ENCODE results near the gene ALOX12. TPM values are rescaled to one million over a fixed set of nuclear protein-coding genes. Genes with fewer than 3 reads are reported as not detected.
A peak's percentile ranks its signal among the peaks of the same experiment; 100 is the strongest.
"Not testable (repeated sequence)": the region's sequence is repeated elsewhere in the genome, so short reads cannot be mapped to it uniquely, and the experiment has no call there.

Gene ALOX12
- total RNA-seq, 1 experiment from 2014 or later, result not detected

- Histone ChIP-seq H3K36me3 (ENCODE audit: low read depth, low read length) (no peaks in the 10 kb centered on the region), H3K4me3 (ENCODE audit: low read length) (peak overlapping the region; percentile 64; the same call in 1 of the 2 replicates), H4K20me1 (ENCODE audit: low read length) (no peaks in the 10 kb centered on the region), H3K9me2 (replicated peaks; ENCODE audit: low read length) (no peaks in the 10 kb centered on the region), H3K4me1 (ENCODE audit: insufficient read depth, low read length) (peaks cover 33% of the 10 kb centered on the region), H2AFZ (ENCODE audit: low read length) (no peak overlapping the region), H3K27ac (ENCODE audit: low read length) (no peak overlapping the region), H3F3A (ENCODE audit: low read length, unreplicated experiment) (no peaks in the 10 kb centered on the region), H3K4me2 (ENCODE audit: low read length) (peak overlapping the region; percentile 88), H3K9ac (ENCODE audit: low read length) (peak overlapping the region; percentile 65; the same call in 1 of the 2 replicates), H3K9me3 (ENCODE audit: low read length) (no peaks in the 10 kb centered on the region), H3K79me2 (ENCODE audit: low read length) (no peaks in the 10 kb centered on the region), H3K27me3 (ENCODE audit: low read length) (no peaks in the 10 kb centered on the region)
- POLR2A ChIA-PET (ENCODE audit: unreplicated experiment), result interaction anchor here (0.6 kb wide), 1 partner anchor 15 kb away, joined by 3 read pairs; no protein-coding TSS in a partner anchor
- CTCF ChIA-PET, result interaction anchor here (0.6 kb wide), 2 partner anchors 98 to 249 kb away, joined by 6 to 7 read pairs; no protein-coding TSS in a partner anchor
- intact Hi-C loops (cut with micrococcal nuclease), result loop anchor here (2.0 to 5.0 kb wide), 3 partner anchors 129 to 300 kb away; partner anchors contain the start of gene EIF5A
- ATAC-seq, result no peak
- no peak for TF ChIP-seq EZH2 (IDR thresholded peaks at IDR 0.05; ENCODE audit: low read length, unreplicated experiment)
- TF ChIP-seq, protein P1, sequence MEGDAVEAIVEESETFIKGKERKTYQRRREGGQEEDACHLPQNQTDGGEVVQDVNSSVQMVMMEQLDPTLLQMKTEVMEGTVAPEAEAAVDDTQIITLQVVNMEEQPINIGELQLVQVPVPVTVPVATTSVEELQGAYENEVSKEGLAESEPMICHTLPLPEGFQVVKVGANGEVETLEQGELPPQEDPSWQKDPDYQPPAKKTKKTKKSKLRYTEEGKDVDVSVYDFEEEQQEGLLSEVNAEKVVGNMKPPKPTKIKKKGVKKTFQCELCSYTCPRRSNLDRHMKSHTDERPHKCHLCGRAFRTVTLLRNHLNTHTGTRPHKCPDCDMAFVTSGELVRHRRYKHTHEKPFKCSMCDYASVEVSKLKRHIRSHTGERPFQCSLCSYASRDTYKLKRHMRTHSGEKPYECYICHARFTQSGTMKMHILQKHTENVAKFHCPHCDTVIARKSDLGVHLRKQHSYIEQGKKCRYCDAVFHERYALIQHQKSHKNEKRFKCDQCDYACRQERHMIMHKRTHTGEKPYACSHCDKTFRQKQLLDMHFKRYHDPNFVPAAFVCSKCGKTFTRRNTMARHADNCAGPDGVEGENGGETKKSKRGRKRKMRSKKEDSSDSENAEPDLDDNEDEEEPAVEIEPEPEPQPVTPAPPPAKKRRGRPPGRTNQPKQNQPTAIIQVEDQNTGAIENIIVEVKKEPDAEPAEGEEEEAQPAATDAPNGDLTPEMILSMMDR (conservative IDR thresholded peaks at IDR 0.05; ENCODE audit: low read depth, low read length), result no peak
- no peak for TF ChIP-seq EZH2phosphoT487 (IDR thresholded peaks at IDR 0.05; ENCODE audit: borderline replicate concordance, low read length)
- DNase-seq, result peak; percentile 30
- no TSS peak for BruUV-seq (replicated peaks)
These were observed 51.7 kb downstream of the ALOX12 start for GRCh38 chr17:7047566-7047965.

DNA sequence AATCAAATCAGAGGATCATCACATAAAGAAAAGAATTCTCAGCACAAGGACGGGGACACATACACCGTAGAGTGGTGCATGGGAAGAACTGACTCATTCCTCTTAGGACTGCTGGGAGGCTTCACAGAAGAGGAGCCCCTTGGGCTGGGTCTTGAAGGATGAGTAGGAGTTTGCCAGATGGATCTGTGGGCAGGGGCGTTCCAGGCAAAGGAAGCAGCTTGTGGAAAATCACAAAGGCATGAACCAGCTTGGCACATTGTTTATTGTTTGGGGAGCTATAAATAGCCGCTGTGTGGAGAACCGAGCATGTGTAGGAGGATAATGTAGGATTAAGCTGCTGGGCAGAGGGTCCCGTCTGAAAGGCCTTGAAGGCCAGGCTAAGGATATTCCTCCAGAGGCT, 53.1 kb downstream of the ALOX12 start:
- H4K20me1 ChIP-seq (ENCODE audit: low read length), result no peaks in the 10 kb centered on the region
- H3K9ac ChIP-seq (ENCODE audit: low read length), result no peak overlapping the region
- DNase-seq (no peak), ATAC-seq (no peak)
- intact Hi-C loops (cut with micrococcal nuclease), result loop anchor here (5.0 kb wide), 2 partner anchors 258 to 298 kb away; partner anchors contain the start of gene EIF5A
- no peaks in the 10 kb centered on the region for H3K27me3 ChIP-seq (ENCODE audit: low read length)
- H3K4me1 ChIP-seq (ENCODE audit: insufficient read depth, low read length), result peaks cover 30% of the 10 kb centered on the region
- no TSS peak for BruUV-seq (replicated peaks)
- no peaks in the 10 kb centered on the region for H3K79me2 ChIP-seq (ENCODE audit: low read length)
- H3K4me3 ChIP-seq (ENCODE audit: low read length), result no peak overlapping the region
- H3F3A ChIP-seq (ENCODE audit: low read length, unreplicated experiment), result no peaks in the 10 kb centered on the region
- H2AFZ ChIP-seq (ENCODE audit: low read length), result no peak overlapping the region
- no peak for TF ChIP-seq EZH2 (IDR thresholded peaks at IDR 0.05; ENCODE audit: low read length, unreplicated experiment)
- POLR2A ChIA-PET (ENCODE audit: unreplicated experiment), result no interaction called here
- no peaks in the 10 kb centered on the region for H3K36me3 ChIP-seq (ENCODE audit: low read depth, low read length)
- no peaks in the 10 kb centered on the region for H3K9me2 ChIP-seq (replicated peaks; ENCODE audit: low read length)
- CTCF ChIA-PET, result no interaction called here
- H3K27ac ChIP-seq (ENCODE audit: low read length), result peak overlapping the region; percentile 65
- H3K9me3 ChIP-seq (ENCODE audit: low read length), result no peaks in the 10 kb centered on the region
- no peak overlapping the region for H3K4me2 ChIP-seq (ENCODE audit: low read length)

- DNase-seq; H3F3A ChIP-seq (ENCODE audit: low read length, unreplicated experiment); H3K79me2 ChIP-seq (ENCODE audit: low read length); ATAC-seq; CTCF ChIA-PET; H3K4me2 ChIP-seq (ENCODE audit: low read length); H3K4me3 ChIP-seq (ENCODE audit: low read length); H3K9ac ChIP-seq (ENCODE audit: low read length); POLR2A ChIA-PET (ENCODE audit: unreplicated experiment); H3K9me3 ChIP-seq (ENCODE audit: low read length); BruUV-seq (replicated peaks); H3K27me3 ChIP-seq (ENCODE audit: low read length); H4K20me1 ChIP-seq (ENCODE audit: low read length); H2AFZ ChIP-seq (ENCODE audit: low read length); intact Hi-C loops (cut with micrococcal nuclease); H3K36me3 ChIP-seq (ENCODE audit: low read depth, low read length); H3K9me2 ChIP-seq (replicated peaks; ENCODE audit: low read length): not testable (repeated sequence)
- Histone ChIP-seq H3K4me1 (ENCODE audit: insufficient read depth, low read length) (peaks cover 31% of the 10 kb centered on the region), H3K27ac (ENCODE audit: low read length) (peak overlapping the region; percentile 65; the same call in 1 of the 2 replicates)
These were observed 54.7 kb downstream of the ALOX12 start for GRCh38 chr17:7050583-7050982.

DNA sequence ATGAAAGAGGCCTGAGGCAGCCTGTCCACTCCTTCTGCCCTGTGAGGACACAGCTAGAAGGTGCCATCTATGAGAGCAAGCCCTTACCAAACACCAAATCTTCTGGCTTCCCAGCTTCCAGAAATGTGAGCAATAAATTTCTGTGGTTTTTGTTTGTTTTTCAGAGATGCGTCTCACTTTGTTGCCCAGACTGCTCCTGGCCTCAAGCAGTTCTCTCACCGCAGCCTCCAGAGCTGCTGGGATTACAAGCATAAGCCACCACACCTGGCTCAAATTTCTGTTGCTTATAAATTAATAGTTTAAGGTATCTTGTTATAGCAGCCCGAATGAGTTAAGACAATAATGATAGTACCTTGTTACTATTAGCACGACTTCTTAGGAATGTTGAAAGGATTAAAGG, 60.5 kb downstream of the ALOX12 start:
- BruUV-seq (replicated peaks), result no TSS peak
- Histone ChIP-seq H3K27me3 (ENCODE audit: low read length) (no peaks in the 10 kb centered on the region), H3K4me1 (ENCODE audit: insufficient read depth, low read length) (peaks cover 27% of the 10 kb centered on the region), H2AFZ (ENCODE audit: low read length) (no peak overlapping the region), H3K9ac (ENCODE audit: low read length) (no peak overlapping the region), H3K9me3 (ENCODE audit: low read length) (no peaks in the 10 kb centered on the region), H3K27ac (ENCODE audit: low read length) (no peak overlapping the region), H3K9me2 (replicated peaks; ENCODE audit: low read length) (no peaks in the 10 kb centered on the region), H3F3A (ENCODE audit: low read length, unreplicated experiment) (no peaks in the 10 kb centered on the region), H4K20me1 (ENCODE audit: low read length) (no peaks in the 10 kb centered on the region), H3K36me3 (ENCODE audit: low read depth, low read length) (no peaks in the 10 kb centered on the region), H3K79me2 (ENCODE audit: low read length) (no peaks in the 10 kb centered on the region), H3K4me2 (ENCODE audit: low read length) (no peak overlapping the region), H3K4me3 (ENCODE audit: low read length) (no peak overlapping the region)
- CTCF ChIA-PET, result no interaction called here
- peak; percentile 46 for DNase-seq
- intact Hi-C loops (cut with micrococcal nuclease), result no loop called here
- POLR2A ChIA-PET (ENCODE audit: unreplicated experiment), result no interaction called here
- TF ChIP-seq EZH2 (IDR thresholded peaks at IDR 0.05; ENCODE audit: low read length, unreplicated experiment) (no peak), EZH2phosphoT487 (IDR thresholded peaks at IDR 0.05; ENCODE audit: borderline replicate concordance, low read length) (no peak)
- TF ChIP-seq, protein P1 (conservative IDR thresholded peaks at IDR 0.05; ENCODE audit: low read depth, low read length), result no peak
- no peak for ATAC-seq
